LNCaP clone FGC (cell line): ENCODE results near the gene SGMS1.
A peak's percentile ranks its signal among the peaks of the same experiment; 100 is the strongest.

Experiments
- DNase-seq: peaks from one replicate; pipeline ENCODE4 v3.0.0-alpha.2; 2011; ENCODE audit warnings: low read depth
- H3K4me3 ChIP-seq: 2 replicates; pipeline ENCODE4 v1.5.1; 2011; ENCODE audit warnings: mild to moderate bottlenecking, low read depth, low read length, control low read depth
- TF ChIP-seq, protein P1 (sequence below): IDR thresholded peaks from 2 replicates; pipeline ENCODE4 v1.5.1; 2012; ENCODE audit warnings: mild to moderate bottlenecking; ENCODE audit not compliant: control insufficient read depth, insufficient read depth; ENCODE audit errors: extremely low read depth

Gene SGMS1

DNA sequence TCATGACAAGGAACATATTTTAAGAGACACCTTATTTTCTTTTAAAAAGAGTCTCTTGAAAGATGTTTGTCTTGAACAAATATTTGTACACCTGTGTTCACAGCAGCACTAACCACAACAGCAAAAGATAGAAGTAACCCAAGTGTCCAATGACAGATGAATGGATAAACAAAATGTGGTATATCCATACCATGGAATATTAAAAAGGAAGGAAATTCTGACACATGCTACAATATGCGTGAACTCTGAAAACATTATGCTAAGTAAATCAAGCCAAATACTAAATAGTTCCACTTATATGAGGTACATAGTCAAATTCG, 17.8 kb downstream of the SGMS1 start:
- no peak for DNase-seq
- TF ChIP-seq, protein P1, sequence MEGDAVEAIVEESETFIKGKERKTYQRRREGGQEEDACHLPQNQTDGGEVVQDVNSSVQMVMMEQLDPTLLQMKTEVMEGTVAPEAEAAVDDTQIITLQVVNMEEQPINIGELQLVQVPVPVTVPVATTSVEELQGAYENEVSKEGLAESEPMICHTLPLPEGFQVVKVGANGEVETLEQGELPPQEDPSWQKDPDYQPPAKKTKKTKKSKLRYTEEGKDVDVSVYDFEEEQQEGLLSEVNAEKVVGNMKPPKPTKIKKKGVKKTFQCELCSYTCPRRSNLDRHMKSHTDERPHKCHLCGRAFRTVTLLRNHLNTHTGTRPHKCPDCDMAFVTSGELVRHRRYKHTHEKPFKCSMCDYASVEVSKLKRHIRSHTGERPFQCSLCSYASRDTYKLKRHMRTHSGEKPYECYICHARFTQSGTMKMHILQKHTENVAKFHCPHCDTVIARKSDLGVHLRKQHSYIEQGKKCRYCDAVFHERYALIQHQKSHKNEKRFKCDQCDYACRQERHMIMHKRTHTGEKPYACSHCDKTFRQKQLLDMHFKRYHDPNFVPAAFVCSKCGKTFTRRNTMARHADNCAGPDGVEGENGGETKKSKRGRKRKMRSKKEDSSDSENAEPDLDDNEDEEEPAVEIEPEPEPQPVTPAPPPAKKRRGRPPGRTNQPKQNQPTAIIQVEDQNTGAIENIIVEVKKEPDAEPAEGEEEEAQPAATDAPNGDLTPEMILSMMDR, result no peak
- 0 out of 2 replicates have a peak overlapping the region, but pooled peaks have one; percentile 21 for H3K4me3 ChIP-seq

DNA sequence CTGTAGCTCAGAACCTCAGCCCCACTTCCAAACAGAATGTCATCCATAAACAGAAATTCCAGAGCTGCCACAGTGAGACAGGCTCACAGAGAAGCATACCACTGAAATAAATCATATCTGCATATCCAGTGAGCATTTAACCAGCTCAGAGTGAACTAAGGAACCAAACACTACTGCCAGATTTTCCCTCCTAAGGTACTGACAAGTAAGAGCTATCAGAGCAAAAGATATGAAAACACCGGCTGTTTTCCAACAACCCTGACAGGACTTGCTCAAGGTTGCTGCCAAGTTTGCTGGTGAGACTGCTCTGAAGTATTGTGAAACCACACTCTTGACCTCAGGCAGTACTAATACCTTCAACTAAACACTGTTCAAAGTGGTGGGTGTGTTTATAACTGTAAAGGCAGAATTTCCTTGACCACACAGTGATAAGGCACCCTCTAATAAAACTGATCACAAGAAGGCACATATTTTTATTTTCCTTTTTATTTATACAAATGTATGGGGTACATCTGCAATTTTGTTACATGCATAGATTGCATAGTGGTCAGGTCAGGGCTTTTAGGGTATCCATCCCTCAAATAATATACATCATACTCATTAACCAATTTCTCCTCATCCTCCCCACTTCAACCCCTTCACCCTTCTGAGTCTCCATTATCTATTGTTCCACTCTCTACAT, 18.3 kb downstream of the SGMS1 start:
- DNase-seq, result peak; percentile 91
- H3K4me3 ChIP-seq, result peak overlapping the region; percentile 21
- TF ChIP-seq, protein P1, result no peak

DNA sequence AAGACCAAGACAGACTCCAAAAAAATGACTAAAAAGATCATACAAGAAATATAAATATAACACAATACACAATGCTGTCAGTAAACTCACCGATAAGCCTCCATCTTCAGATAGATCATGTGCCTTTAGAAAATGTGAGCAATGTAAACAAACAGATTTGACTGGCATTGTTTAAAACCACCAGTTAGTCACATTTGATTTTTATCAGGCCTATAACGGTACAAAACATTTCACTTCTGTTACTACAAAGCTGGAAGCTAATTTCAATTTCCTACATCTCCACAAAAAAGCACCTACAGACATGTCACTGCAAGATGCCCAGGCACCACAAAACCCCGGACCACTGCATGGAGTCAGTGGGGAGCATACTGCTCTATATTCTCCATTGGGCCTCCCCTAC, 18.9 kb downstream of the SGMS1 start:
- TF ChIP-seq, protein P1, result no peak
- H3K4me3 ChIP-seq, result 0 out of 2 replicates have a peak overlapping the region, but pooled peaks have one; percentile 1
- no peak for DNase-seq

DNA sequence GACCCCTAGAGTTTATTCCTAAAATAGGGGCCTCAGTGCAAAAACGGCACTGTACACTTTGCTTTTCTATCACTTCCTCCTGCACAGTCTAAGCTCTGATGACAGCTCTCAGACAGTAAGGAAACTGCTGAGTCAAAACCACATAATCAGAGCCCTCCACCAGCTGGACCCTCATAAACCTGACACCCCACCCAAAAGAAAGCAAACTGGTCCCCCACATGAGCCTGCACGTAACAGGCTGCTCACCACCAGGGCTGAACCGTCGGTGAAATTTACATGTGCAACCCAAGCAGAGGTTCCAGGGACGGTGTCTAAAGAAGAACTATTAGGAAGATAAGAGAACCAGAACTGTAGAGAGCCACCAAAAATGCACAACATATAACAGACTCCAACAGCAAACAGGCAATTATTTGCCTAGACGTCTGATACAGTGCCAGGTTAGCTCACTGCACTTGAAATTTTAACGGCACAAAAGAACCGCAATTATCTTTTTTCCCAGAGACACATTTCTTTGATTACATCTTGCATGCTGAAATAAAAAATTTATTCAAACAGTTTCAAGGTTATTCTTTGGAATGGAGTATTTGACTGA, 19.6 kb downstream of the SGMS1 start:
- no peak for DNase-seq

DNA sequence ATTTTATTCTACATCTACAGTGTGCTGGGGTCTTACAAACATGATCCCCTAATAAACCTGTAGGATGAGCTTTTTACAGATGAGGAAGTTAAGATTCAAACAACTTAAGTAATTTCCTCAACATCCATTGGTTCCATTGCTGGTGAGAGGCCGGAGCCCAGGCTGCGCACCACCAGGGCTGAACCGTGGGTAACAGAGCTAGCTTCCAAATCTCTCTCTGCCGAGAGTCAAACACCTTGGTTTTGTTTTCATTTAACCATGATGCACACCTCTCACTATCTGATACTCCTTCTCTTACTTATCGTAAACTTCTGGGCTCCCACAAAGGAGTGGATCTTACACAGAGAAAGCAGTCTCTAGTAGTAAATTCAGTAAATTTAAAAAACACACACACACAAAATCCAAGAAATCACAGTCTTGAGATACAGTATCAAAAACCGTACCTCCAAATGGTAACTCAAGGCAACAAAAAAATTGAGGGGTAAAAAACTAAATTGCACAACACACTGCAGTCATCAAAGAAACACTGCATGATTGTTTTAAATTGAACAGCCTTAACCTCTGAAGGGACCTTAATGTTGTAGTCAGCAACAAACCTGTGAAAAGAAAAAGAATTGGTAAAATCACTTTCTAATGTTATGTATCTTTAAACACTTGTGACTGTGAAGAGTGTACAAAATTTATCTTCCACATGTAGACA, 20.5 kb downstream of the SGMS1 start:
- H3K4me3 ChIP-seq, result no peak overlapping the region
- TF ChIP-seq, protein P1, result no peak
- no peak for DNase-seq

More for the DNA sequence above, 19.6 kb downstream of the SGMS1 start:
- TF ChIP-seq, protein P1, result no peak
- peak overlapping the region; percentile 35 for H3K4me3 ChIP-seq

DNA sequence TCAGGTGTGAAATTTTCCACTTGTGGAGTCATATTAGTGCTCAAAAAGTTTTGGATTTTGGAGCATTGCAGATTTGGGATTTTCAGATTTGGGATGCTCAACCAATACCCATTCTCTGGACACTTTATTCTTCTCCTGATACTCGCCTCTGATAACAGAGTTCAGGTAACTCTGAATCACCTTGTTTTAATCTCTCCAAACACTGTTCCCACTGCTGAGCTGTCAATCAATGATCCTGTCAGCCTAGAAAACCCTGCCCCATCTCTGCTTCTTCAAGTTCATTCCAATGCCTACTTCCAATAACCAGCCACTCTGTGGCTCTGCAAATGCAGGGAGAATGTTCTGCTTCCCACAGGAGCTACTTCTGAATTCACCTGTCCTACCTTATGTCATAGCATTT, 21.8 kb downstream of the SGMS1 start:
- no peak for DNase-seq
- TF ChIP-seq, protein P1, result no peak

More for the DNA sequence above, 21.8 kb downstream of the SGMS1 start:
- H3K4me3 ChIP-seq, result no peak overlapping the region
